HG02610 (cell line): ENCODE results near the gene SYT7.
A peak's percentile ranks its signal among the peaks of the same experiment; 100 is the strongest.
"Not testable (repeated sequence)": the region's sequence is repeated elsewhere in the genome, so short reads cannot be mapped to it uniquely, and the experiment has no call there.

ENCODE experiments used
- ATAC-seq: cut with Tn5 transposase; IDR thresholded peaks from one replicate; pipeline ENCODE4 v1.9.1; 2021; ENCODE audit warnings: mild to moderate bottlenecking, moderate library complexity; ENCODE audit not compliant: unreplicated experiment

SYT7 gene, protein sequence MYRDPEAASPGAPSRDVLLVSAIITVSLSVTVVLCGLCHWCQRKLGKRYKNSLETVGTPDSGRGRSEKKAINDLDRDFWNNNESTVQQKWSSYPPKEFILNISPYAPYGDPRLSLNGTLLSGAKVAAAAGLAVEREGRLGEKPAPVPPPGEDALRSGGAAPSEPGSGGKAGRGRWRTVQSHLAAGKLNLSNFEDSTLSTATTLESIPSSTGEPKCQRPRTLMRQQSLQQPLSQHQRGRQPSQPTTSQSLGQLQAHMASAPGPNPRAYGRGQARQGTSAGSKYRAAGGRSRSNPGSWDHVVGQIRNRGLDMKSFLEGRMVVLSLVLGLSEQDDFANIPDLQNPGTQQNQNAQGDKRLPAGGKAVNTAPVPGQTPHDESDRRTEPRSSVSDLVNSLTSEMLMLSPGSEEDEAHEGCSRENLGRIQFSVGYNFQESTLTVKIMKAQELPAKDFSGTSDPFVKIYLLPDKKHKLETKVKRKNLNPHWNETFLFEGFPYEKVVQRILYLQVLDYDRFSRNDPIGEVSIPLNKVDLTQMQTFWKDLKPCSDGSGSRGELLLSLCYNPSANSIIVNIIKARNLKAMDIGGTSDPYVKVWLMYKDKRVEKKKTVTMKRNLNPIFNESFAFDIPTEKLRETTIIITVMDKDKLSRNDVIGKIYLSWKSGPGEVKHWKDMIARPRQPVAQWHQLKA

DNA sequence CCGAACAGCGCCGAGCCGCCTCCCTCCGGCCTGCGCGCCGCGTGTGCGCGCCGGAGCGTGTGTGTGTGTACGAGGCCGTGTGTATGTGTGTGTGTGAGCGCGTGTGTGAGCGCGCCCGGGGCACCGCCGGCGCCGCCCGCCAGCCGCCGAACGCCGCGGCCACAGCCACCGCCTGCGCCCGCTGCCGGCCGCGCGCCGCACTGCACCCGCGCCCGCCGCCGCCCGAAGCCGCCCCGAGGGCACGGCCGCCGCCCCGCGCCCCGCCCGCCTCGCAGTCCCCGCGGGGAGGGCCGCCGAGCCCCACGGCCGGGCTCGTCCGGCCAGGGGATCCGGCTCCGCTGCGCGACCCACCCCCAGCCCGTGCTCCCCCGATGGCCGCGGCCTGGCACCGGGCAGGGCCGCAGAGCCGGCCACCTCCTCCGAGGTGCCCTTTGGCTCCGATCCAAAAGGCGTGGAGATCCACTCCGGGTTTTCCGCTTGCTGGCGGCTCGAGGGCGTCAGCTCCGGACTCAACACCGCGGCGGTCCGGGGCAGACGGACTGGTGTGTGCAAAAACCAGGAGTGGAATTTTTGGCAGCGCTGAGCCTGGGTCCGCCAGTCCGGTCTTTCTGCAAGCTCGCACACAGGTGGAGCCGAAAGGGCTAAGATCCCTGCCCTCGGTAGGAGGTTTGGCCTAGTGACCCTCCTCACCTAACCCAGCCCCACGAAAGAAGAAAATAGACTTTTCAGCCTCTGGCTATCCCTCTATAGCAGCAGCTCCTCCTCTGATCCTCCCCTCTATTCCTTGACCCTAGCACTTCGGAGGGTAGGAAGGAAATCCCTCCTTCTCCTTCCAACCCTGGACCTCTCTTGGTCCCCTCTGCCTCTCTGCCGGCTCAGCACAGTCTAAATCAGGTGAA is at the start of gene SYT7:
Gene SYT7, minus strand, starts transcription at position 47 of the 899 bp plus-strand sequence. CDS start 256 bp downstream, outside the sequence.
- peak; percentile 86 for ATAC-seq

DNA sequence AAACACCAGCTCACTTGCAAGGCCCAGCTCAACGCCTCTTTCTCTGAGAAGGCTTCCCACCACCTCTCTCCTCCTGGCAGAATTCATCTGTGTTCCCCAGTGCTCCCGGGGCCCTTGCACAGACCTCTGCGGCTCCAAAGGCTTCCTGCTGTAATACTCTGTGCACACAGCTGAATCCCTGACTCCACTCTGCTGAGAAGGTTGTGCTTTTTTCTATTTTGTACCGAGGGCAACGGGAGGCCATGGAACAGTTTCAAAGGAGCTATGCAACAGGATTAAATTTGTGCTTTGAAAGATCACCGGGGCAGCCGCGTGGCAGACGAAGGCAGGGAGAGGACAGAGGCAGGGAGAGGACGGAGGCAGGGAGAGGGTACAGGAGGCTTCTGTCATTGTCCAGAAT is 49.2 kb upstream of the SYT7 start:
- no peak for ATAC-seq

DNA sequence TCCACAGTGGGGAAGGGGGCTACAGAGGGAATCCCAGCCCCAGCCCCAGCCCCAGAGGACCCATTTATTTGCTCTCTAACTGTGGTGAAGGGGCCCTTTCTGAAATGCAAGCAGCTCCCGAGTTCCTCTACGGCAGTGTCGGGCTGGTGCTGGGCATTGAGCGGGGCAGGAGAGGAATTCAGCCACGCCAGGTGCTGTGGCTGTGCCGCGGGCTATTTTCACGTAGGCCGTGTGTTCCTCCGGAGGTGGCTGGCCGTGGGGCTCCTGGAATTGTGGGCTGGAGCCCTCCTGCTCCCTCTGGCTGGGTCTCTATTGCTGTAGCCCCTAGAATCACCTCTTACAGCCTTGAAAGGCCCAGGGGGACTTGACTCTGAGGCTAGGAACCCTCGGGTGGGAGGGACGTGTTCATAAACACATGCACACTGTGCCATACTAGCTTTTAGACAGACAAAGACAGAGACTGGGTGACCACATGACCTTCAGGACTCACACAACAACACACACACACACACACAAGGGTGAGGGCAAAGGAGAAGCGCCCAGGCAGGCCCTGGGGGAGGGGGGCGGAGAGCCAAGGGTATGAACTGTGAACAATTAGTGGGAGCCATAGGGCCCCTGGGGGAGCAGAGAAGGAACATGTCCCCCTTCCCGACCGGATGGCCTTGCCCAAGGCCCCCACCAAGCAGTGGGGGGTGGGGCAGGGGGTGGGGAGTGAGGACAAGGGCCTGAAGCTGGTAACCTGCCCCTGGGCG is 48.4 kb upstream of the SYT7 start:
- ATAC-seq, result no peak

DNA sequence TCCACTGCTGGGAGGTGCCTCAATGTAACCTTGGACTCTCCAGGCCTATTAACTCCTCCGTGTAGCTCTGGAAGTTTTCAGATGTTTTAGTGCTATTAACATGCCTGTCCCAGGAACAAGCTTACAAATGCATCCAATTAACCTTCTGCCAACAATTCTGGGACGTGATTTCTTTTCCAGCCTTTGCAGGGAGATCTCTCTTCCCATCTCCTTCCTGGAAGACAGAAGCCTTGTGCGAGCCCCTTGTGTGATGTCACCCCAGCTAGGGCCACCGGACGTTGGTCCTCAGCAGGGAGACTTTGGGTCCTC is 47.7 kb upstream of the SYT7 start:
- ATAC-seq, result no peak

DNA sequence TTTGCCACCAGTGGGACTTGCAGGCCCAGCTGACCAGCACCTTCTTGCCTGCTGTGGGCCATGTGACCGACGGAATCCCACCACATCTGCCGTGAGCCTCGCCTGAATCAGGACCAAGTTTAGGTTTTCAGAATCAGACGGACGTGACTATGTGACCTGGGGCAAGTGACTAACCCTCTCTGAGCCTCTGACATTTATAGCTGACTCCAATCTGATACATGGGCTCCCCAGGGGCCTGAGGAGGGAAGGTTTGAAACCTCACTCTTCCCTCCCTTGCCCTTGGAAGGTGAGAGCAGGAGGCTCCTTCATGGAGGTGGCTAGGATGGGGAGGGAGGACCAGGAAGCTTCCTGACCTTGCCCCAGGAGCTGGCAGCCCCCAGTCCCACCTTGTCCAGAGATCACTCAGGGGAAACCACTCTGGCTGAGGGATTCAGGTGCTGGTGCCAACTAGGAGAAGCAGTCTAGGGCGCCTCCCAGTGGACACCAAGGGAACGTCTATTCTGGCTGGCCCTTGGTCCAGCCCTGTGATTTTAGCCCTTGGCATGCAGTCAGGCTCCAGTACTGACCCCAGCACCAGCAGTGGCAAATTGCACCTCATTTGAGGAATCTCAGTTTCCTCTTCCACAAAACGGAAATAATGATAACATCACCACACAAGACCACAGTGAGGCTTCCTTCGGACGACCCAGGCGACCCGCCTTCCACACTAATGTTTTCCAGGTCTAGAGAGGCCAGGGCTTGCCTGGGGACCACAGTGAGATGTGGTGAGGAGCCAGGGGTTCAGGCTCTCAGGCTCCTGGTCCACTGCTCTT is 47.2 kb upstream of the SYT7 start:
- ATAC-seq, result no peak

DNA sequence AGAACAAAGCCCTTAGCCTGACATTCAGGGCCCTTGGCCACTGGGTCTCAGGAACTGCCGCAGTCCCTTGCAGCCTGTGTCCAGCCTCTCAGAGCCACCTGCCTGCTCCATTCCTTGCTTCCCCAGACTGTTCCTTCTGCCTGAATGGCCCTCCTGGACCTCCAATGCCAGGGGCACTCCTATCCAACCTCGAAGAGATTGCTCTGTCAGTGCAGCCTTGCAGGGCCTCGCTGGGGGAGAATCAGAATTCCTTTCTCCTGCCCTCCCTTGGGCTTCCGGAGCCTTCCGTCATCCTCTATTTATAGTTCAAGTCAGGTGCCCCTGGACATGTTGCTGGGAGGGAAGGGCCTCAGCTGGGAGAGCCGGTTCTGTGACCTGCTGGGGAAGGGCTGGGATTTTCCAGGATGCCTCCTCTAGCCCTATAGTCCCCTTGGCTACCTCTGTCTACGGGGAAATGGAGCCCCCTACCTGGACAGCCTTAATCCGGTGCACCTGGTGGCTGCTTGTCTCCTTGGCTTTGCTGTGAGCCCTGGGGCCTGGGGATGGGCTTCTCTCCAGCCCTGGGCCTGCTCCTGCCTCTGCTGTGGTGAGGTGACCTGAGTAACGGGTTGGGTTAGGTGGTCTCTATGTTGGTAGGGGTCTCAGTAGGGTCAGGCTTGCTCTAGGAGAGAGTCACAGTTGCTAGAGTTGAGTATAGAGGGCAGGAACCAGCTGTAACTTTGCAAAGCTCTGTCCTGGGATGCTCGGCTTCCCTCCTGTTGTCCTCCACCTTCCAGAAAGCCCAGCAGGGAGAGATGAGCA is 45.9 kb upstream of the SYT7 start:
- no peak for ATAC-seq

DNA sequence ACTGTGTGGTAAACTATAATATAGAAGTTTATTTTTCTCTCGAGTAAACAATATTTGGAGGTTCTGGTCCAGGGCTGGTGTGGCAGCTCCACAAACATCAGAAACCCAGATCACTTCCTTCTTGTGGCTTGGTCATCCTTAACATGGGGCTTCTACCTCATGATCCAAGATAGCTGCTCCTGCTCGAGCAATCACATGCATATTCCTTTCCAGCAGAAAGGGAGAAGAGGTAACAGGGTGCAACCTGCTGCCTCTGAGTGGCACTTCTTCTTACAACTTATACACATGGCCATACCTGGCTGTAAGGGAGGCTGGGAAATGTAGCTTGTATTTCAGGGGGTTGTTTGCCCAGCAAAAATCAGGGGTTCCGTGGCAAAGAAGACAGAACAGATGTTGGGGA is 44.6 kb upstream of the SYT7 start:
- no peak for ATAC-seq

DNA sequence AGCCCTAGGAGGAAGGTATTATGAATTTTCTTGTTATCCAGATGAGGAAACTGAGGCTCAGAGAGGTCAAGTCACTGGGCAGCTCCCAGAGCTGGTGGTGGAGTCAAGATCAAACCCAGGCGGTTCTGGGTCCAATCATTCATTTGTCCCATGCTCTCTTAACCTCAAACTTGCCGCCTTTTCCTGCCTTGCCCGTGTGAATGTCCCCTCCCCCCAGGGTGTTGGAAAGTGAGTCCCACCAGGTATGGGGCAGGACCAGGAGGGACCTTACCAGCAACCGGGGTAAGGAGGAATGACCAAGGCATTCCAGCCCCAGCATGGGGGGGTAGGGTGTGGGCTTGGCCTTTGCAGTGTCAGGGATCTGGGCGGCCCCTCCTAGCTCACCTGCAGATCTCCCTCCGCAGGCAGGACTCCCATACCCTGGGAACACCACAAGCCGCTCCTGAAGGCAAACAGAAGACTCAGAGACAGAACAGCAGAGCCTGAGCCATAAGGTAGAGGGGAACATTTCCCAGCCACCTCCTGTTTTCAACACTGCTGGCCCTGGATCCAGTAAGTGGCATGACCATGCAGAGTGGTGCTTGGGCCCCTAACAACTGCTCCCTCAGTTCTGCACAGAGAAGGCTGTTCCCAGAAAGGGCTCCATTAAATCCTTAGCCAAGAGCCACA is 41.2 kb upstream of the SYT7 start:
- ATAC-seq, result no peak

DNA sequence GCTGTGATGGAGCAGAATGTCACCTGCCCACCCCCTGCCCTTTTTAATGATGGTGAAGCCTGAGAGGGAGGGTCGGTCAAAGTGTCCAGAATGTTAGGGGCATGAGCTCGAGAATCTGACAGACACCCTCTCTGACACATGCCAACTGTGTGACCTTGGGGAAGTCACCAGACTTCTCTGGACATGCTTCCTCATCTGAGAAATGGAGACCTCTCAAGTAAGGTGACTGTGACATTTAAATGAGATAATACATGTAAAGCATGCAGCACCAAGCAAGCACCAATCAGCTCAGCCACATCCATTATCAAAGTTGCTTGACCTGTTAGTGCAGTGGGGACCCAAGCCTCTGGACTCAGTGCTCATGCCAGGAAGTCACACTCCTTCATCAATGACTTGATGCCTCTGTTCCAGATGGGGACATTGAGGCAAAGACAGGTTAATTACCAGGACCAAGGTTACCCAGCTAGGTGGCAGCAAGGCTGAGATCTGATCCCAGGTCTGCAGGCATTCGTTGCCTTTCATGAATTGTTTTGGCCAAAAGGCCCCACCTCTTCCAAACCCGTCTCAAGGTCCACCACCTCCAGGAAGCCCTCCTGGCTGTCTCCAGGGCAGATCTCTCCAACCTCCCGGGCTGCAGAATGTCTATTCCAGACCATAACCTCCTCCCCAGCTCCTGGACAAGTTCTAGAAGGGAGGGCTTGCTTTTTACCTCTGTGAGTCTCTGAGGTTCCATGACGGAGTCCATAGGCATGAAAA is 38.8 kb upstream of the SYT7 start:
- no peak for ATAC-seq

DNA sequence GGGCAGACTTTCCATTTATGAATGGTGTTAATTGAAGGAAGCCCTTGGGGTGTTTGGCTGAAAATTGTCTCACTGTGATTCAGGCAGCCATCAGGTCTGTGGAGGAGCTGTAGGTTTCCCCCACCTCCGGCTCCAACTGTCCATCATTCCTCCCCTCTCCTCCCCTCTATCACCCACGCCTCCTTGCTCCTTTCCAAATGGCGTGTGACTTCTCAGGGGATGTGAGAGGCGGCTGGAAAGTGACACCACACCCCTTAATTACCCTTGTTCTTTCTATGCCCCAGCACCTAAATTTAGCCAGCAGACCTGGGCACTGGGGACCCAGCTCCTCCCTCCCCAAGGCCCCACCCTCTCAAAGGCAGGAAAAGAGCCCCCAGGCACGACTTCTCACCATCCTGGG is 38.1 kb upstream of the SYT7 start:
- ATAC-seq, result no peak

DNA sequence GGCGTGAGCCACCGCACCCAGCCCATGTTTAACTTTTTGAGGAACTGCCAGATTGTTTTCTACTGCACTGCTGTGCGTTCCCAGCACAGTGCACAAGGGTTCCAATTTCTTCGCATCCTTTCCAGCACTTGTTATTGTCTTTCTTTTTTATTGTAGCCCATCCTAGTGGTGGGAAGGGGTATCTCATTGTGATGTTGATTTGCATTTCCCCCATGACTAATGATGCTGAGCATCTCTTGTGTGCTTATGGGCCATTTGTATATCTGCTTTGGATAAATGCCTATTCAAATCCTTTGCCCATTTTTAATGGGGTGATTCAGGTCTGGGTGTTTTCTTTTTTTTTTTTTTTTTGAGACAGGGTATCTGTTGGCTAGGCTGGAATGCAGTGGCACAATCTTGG is 36.6 kb upstream of the SYT7 start:
- no peak for ATAC-seq

DNA sequence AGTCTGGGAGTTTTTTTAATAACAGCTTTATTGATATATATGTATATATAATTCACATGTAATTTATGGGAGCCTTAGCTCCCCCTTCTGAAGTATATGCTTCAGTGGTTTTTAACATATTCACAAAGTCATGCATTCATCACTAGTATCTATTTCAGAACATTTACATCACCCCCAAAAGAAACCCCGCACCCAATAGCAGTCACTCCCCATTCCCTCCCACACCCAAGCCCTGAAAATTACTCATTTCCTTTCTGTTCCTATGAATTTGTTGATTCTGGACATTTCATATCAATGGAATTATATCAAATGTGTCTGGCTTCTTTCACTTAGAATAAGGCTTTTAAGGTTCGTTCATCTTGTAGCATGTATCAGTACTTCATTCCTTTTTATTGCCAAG is 35.6 kb upstream of the SYT7 start:
- ATAC-seq, result no peak

DNA sequence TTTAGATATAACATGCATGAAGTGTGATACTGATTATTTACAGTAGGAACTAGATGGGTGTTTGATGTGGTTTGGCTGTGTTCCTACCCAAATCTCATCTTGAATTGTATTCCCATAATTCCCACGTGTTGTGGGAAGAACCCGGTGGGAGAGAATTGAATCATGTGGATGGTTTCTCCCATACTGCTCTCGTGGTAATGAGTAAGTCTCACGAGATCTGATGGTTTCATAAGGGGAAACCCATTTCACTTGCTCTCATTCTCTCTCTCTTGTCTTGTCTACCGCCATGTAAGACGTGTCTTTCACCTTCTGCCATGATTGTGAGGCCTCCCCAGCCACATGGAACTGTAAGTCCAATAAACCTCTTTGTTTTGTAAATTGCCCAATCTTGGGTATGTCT is 33.9 kb upstream of the SYT7 start:
- not testable (repeated sequence) for ATAC-seq

DNA sequence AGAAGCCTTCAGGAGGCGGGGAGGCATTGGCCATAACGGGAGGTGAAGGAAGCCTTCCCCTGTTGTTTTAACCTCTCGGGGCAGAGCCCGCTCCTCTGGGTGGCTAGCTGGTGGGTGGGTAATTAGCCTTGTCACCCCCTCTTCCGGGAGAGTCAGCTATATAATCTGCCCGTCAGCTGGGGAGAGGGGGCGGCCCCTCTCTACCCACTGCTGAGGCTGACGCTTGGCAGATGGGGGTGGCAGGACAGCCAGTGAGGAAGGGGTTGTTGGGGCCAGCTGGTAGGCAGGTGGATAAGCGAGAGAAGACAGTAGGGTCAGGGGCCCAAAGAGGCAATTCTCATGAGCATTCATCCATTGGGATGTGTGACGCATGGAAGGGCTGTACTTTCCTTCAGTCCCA is 33.0 kb upstream of the SYT7 start:
- ATAC-seq, result no peak

DNA sequence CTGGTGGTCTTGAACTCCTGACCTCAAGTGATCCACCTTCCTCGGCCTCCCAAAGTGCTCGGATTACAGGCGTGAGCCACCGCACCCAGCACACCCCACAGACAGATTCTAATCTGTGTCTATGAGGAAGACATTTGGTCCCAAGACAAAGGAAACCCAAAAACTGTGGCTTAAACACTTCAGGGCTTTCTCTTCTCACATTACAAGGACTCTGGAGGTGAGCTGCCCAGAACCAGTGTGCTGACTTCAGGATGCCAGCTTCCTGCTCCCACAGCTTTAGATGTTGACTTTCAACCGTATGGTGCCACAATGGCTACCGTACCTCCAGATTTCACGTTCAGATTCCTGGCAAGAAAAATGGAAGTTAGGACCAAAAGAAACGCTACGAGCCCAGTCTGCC is 32.2 kb upstream of the SYT7 start:
- no peak for ATAC-seq

DNA sequence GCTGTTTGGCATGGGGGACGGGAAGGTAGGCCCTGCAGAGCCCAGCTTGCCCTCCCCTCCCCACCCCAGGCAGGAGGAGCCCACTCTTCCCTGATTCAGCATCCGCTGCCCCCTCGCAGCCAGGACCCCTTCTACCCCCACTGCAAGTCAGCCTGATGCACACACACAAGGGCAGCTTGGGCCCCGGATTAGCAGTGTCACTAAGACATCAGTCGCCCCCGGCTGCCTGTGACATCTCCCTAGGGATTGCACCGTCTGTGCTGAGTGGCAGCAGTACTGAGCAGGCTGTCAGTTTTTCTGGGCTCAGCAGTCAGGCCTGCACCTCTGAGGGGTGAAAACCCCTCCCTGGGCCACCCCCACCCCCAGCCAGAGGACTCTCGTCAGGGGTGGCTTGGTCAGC is 30.4 kb upstream of the SYT7 start:
- ATAC-seq, result no peak

DNA sequence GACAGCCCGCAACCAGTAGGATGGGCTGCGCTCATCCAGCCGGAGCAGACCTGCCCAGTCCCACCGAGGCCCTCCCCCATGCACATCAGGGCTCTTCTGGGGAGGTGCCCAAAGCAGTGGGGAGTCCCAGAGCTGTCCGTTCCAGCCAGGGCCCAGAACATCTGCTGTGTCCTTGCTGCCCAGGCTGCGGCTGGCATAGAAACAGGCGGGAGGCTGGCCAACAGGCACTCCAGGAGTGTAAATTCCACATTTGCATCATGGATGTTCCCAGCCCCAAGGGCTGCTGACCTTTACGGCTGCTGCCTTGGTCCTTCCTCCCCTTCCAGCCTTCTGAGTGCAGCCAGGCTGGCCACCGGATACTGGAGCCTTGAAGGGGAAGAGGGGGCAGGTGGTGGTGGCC is 30.0 kb upstream of the SYT7 start:
- no peak for ATAC-seq

DNA sequence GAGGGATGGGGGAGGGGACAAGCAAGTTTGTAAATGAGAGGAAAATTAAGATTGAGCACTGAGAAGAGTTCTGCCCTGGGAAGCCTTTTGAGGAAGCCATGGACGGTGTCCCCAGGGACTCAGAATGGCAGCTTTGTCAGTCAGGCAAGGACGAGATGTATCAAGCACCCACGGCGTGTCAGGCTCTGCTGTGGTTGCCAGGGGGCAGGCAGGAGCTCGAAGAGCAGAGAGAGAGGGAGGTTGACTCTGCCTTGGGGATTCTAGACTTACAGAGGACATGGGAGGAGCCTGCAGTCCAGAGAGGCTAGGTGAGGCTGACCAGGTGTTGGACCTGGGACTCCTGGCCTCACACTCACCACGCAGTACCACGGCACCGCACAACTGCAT is 29.1 kb upstream of the SYT7 start:
- no peak for ATAC-seq
